Activated CD8-positive, alpha-beta memory T cell treated with anti-CD3 and anti-CD28 coated beads, Interleukin-2, amount 50 U/mL, for 48 hours (primary cell): Measurements from ENCODE around the gene USP2.

Experiments used
- DNase-seq: peaks from one replicate; pipeline ENCODE4 v3.0.0-alpha.2; 2020

USP2 gene

DNA sequence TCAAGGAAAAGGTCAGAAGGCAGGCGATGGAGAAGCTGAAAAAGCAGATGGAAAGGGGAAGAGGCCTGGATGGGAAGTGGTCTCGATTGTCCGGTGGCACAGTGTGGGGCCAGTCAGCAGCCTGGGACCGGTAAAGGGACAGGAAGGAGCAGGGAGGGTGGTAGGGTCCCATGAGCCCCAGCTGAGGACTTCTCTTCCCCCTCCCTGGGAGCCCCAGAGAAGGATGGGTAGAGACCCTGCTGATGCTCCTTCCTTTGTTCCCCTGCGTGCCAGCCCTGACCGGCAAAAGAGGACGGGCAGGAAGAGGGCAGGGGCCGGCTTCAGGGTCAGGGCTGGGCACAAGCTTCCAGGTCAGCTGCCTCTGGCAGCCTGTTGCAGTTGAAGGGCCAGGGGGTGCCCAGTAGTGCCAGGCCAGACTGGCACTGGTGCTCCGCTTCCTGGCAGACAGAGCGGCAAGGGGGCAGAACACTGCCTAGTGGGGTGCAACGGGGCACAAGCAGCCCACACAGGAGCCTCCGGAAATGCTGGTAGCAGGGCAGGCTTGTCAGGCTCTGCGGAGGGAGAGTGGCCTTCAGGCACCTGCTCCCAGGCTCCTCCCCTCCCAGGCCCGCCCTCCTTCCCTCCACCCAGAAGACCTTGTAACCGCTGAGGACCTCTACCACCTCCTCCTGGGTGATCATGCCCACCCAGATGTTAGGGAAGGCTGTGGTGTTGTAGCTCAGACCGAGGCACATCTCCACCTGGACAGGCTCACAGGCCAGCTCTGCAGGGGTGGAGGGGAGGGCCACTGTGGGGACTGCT is 40.1 kb downstream of the USP2 start:
- no peak for DNase-seq

DNA sequence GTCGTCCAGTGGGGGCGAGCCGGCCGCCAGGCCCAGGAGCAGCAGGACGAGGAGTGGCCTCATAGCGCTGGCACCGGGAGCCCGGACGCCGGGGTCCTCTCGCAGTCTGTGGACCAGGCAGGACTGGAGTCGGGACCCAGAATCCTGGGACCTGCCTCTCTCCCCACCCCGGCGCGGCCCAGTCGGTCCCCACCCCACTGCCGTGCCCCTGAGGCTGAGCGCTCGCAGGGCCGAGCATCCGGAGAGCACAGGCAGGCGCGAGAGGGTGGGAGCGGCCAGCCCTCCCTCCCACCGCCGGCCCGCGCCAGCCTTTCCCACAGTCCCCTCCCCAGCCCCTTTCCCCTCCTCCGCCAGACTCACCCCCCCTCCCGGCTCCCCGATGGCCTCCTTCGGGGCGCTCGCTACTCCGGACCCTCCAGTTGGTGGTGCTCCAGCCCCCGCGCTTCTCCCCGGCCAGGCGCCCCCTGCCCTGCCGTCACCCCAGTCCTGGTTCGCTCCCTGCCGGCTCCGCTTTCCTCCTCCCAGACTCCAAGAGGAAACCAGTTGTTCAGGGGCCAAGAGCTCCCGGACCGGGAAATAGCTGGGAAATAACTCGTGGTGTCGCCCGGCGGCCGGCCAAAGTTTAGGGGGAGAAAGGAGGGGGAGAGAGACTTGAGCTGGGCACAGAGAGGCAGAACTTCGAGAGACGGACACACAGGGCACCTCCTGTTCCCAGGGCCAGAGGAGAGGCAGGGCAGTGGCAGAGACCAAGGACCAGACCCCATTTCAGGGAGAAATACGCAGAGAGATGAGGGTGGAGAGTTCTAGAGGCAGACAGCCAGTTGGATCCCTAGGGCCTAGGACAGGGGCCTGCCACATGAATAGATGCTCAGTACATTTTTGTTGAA is 40.9 kb downstream of the USP2 start, which contains the start of gene C1QTNF5:
TSS of gene C1QTNF5 (minus strand) at position 549 of the 887 bp plus-strand sequence. CDS start at position 63, 486 bp downstream.
- DNase-seq, result peak; percentile 56

DNA sequence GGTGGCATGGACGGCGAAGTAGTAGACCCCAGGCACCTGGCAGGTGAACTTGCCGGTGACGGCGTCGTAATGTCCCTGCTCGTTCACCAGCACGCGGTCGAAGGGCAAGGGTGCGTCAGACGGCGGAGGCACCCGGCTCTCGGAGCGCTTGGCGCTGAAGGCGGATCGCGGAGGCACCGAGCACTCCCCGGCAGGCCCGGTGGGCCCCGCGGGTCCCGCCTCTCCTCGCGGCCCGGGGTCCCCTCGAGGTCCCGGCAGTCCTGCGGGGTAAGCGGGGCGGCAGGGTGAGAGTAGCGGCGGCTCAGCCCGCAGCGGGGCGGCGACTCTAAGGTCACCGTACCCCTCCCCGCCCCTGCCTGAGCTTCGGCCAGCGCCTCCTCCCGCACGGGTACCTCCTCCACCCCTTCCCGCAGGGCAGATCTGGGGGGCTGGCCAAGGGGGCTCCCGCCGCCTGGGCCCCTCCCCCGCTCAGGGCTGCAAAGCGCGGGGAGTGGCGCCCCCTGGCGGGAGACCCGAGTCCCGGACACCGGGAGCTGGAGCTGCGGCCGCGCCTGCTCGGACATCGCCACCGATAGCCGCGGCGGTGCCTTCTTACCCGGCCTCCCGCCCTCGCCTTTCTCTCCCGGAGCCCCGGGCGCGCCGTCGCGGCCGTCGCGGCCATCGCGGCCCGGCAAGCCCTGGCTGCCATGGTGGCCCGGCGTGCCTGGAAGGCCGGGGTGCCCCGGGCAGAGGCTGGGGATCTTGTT is 41.7 kb downstream of the USP2 start:
- peak; percentile 85 for DNase-seq

DNA sequence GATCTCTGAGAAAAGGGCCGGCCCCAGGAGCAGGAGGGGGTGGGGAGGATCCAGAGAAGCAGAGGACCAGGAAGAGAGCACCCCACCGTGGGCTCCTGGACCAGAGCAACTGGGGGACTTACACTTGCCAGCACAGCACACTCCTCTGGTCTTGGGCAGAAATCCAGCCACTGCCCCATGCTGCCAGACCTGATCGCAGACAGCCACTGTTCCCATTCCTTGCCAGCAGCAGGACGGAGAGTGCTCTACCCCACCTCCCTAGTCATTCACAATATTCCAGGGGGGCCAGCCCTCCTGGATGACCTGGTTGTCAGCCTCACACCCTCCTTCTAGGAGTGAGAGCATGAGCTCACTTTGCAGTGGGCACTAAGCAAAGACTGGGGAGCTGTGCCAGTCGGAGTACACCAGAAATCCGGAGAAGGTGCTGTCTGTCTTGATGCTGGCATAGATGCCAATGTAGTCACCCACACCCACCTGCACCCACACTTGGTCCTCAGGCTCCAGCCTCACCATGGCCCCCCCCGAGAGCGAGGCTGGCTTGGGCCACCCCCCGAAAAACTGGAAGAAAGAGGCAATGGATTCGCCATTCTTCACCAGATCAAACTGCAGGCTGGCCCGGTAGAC is 42.4 kb downstream of the USP2 start:
- DNase-seq, result peak; percentile 56

DNA sequence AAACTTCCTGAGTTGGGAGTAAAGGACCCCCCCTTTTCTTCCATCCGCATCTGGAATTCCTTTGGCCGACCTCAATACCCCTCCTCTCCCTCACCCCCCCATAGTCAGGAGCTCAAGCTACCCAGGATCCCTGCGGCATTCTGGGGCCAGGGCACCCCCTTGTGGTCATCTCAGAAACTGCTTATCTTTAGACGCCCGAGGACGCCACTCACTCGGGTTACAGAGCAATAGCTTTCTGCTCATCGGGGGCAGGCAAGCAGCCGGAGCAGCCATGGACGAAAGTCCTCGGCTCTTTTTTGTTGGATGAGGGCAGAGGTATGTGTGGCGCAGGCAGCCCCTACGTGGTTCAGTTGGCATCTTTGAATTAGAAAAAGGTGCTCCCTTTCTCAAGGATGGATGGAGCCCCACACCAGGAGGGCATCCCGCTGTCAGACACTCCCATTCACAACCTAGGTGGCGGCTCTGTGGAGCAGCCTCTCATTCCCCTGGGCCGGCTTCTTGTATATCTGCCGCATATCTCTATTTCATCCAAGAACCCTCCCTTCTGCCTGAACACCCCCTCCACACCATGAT is 43.1 kb downstream of the USP2 start:
- DNase-seq, result peak; percentile 85

DNA sequence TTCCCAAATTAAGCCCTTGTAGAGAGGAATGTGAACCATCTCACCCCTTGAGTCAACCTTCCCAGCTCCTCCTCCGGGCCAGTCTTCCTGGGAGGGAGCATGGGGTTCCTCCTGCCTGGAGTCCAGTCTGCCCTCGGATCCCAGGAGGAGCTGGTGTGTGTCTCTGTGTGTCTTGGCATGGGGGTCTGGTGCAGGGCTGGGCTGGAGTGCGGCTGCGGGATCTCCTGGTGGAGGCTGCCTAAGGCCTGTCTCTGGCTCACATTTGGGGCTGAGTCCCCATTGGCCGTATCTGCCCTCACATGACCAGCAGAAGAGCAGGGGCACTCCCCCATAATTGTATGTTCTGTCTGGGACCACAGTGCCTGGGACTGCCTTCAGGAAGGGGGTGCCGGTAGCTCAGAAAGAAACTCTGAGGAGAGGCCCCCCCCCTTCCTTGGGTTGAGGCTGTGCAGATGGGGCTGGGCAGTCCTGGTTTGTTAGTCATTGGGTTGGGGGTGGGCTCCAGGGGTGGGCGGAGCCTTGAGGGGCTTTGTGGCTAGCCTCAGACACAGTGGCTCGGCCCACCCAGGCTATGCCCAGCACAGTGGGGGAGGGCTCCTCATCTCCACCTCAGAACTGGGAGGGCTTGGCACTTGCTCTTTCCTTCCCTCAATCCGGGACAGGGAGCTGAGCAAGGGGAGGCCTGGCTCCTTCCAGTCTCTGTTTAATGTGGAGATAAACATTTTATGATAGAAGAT is 43.7 kb downstream of the USP2 start:
- DNase-seq, result no peak

DNA sequence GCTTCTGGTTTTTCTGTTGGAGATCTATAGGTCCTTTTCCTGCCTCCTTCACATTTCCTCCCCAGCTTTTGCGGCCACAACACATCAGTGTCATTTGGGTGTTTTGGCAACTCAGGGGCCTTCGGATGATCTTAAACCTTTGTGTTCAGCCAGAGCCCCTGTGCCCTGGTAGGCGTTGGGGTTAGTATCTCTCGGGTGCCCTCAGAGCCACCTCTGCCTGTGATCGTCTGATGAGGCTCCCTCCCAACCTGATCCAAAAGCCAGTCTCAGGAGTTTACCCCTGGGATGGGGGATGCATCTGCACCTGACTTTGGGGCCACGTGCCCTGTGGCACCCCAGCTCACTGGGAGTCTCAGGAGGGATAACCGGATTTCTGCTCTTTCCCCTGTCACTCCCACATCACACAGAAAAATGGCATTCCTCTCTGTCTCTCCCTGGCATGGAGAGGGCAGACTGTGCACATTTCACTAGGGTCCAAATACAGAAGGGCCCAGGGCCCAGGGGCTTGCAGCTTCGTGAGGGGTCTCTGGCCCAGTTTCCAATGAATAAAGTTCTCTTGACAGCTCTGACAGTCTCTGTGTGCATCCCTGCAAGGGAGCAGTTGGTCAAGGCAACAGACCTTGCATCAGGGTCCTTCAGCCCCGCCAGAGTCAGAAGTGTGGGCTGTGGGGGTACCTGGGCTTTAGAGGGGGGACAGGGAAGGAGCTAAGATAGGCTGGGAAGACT is 44.6 kb downstream of the USP2 start:
- DNase-seq, result no peak

DNA sequence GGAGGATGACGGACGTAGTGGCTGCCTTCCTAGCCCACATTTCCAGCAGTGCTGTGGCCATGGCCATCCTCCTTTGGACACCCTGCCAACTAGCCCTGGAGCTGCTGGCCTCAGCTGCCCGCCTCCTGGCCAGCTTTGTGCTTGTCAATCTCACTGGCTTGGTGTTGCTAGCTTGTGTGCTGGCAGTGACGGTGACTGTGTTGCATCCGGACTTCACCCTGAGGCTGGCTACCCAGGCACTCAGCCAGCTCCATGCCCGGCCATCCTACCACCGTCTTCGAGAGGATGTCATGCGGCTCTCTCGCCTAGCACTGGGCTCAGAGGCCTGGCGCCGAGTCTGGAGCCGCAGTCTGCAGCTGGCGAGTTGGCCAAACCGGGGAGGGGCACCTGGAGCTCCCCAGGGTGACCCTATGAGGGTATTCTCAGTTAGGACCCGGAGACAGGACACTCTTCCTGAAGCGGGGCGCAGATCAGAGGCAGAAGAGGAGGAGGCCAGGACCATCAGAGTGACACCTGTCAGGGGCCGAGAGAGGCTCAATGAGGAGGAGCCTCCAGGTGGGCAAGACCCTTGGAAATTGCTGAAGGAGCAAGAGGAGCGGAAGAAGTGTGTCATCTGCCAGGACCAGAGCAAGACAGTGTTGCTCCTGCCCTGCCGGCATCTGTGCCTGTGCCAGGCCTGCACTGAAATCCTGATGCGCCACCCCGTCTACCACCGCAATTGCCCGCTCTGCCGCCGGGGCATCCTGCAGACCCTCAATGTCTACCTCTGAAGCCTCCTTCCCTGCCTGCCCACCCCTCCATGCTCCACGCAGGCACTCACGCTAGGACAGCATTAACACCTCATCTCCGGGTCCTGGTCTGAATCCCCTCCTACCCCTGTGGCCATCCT is 45.6 kb downstream of the USP2 start:
- peak; percentile 53 for DNase-seq

DNA sequence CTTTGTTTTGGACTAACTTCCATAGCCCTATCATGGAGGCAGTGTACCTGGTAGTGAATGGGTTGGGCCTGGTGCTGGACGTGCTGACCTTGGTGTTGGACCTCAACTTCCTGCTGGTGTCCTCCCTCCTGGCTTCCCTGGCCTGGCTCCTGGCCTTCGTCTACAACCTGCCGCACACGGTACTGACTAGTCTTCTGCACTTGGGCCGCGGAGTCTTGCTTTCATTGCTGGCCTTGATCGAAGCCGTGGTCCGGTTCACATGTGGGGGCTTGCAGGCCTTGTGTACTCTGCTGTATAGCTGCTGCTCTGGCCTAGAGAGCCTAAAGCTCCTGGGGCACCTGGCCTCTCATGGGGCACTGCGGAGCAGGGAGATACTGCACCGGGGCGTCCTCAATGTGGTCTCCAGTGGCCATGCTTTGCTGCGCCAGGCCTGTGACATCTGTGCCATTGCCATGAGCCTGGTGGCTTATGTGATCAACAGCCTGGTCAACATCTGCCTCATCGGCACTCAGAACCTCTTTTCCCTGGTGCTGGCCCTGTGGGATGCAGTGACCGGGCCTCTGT is 46.3 kb downstream of the USP2 start:
- DNase-seq, result no peak

DNA sequence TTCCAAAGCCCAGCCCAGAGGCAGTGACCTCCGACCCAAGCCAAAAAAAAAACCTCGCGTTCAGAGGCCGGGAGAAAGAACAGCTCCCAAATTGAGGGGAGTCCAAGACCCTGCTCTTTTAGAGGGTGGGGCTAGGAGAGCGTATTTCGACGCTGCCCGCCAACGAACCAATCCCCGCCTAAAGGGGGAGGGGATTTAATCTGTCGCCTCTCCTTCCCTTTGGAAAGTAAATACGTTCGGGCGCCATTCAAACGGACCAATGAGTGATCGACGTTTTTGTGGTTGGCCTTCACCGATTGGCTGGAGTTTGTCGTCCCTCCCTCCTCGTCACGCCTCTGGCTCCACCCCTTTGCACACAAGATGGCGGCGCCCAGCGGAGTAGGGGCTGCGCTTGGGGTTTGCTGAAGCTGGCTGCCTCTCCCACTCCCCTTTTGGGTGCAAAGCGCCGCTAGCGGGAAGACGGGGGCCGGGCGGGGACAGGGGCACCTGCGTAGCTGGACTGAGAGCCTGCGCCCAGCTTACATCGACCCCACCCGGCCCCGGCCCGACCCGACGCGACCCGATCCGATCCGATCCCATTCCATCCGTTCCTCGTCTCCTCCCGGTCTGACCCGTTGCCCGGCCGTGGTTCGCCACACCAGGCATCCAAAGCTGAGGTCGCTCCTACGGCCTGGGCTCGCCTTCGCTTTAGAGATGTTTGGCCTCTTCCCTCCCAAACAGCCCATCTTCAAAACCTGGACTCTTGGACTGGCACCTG is 47.1 kb downstream of the USP2 start, which contains the start of gene RNF26:
TSS of gene RNF26 (plus strand) at position 354 of the 757 bp plus-strand sequence. CDS start 596 bp downstream, outside the sequence.
- DNase-seq, result peak; percentile 93

DNA sequence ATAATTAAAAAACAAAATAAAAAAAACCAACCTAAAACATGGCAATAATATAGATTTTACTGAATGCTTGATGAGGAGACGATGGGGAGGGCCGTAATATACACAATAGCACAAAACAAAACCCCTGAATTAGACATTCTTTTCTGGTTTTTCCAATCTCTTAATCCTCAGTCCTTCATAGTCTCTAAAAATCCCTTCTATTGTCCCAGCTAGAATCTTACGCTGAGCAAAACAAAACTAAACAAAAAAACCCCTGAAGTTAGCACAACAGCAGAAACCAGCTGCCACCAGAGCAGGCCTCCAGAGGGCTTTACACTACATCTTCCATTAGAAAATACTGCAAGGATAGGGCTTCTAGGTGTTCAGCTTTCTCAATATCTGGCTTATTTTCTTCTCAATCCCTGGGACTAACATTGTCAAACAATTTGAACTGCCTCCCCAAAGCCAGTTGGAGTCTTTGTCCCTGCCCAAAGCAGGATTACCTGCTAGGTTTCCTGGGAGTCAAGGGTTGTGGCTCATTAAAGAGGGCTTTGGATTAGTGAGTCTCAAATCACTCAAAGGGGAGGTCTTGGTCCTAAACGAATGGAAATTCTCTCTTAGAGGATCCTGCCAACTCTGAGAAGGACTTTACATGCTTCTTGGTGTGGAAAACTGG is 49.3 kb downstream of the USP2 start:
- no peak for DNase-seq

DNA sequence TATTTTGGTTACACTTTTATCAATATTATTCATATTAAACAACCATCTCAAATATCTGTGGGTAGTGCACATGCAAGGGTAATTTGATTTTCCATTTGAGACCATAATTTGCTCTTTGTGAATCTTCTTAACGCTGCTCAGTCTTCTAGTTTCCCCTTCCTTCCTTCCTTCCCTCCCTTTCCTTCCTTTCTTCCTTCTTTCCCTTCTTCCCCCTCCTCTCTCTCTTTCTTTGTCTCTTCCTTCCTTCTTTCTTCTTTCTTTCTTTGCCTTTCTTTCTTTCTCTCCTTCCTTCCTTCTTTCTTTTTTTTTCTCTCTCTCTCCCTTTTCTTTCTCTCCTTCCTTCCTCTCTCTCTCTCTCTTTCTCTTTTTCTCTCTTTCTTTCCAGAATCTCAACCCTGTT is 51.3 kb downstream of the USP2 start:
- DNase-seq, result no peak

DNA sequence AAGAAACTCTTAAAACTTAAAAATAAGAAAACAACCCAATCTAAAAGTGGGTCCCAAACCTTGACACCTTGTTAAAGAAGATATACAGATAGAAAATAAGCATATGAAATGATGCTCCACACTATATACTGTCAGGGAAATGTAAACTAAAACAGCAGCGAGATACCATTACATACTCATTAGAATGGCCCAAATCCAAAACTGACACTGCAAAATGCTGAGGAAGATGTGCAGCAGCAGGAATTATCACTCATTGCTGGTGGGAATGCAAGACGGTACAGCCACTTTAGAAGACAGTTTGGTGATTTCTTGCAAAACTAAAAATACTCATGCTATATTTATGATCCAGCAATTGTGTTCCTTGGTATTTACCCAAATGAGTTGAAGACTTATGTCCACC is 52.2 kb downstream of the USP2 start:
- no peak for DNase-seq

DNA sequence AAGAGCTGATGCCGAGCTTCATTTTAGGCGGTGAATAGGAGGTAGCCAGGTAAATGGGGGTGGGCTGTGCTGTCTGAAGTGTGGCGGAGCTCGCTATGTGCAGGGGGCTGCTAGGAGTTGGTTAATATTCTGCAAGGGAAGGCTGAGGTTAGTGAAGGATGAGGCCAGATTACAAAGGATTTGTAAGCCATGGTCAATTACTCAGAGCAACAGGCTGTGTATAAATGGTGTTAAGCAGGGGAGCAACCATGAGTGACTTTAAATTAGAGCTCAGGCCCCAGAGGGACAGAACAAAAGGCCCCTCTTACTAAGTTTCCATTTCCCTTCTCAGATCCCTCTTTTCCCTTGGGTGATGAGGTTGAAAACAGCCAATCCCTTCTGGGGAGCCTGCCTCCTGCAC is 57.3 kb downstream of the USP2 start:
- peak; percentile 37 for DNase-seq

DNA sequence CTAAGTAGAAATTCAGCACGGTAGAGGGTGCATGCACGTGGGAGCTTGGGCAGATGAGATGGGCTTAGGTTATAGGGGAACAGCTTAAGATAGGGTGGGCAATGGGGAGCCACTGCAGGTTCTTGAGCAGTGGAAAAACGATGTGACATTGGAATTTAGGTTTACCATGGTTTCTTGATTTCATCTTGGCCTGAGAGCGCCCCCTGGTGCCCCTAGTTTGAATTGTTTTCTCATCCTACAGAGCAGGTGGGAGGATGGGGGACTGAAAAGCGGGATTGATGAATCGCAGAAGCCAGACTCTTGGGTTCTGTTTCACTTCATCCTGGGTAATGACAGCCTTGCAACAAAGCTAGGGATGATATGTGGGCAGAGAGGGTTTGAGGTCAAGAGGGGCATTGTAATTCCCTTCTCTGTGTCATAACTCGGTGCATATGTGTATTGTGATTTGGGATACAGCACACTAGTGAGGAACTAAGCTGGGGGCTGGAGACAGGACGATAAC is 57.9 kb downstream of the USP2 start:
- peak; percentile 94 for DNase-seq

DNA sequence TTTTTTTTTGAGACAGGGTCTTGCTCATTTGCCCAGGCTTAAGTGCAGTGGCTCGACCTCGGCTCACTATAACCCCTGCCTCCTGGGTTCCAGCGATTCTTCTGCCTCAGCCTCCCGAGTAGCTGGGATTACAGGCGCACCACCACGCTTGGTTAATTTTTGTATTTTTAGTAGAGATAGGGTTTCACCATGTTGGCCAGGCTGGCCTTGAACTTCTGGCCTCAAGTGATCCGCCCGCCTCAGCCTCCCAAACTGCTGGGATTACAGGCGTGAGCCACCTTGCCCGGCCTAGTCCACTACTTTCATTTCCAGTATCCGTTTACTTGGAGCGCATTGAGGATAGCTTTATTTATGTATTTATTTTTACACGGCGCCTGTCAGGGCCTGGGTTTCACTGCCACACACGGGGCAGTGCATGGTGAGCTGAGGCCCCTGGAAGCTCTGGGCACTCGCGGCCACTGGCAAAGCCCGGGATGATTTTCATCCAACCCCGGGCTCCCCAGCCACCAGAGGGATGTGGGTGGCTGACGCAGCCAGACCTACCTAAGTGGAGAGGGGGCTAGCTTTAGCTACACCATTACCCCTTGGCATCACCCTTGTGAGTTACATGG is 58.5 kb downstream of the USP2 start:
- DNase-seq, result peak; percentile 43

DNA sequence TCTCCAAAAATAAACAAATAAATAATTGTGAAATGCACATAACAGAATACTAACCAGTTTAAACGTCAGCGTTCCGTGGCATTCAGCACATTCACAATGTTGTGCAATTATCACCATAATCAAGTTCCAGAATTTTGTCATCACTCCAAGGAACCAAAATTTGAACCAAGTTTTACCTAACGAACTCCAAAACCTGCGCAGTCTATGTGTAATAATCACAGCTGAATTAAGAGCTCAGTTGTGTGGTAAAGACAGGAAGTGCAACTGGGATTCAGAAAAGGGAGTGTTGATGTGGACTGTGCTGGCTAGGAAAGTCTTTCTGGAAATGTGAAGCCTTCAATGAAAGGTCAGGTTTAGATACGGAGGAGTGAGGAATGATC is 59.1 kb downstream of the USP2 start:
- no peak for DNase-seq
